MM.1S (cell line): ENCODE data around the gene INPP4B.
A peak's percentile ranks its signal among the peaks of the same experiment; 100 is the strongest.

ENCODE experiments used
- DNase-seq: peaks from one replicate; pipeline ENCODE4 v3.0.0-alpha.2; 2015
- H2AFZ ChIP-seq: fragments of 300-600 bp; sonication (generic); 2 replicates; pipeline ENCODE4 v1.6.0; 2016; ENCODE audit warnings: antibody characterized with exemption, low read length
- H3F3A ChIP-seq: fragments of 300-600 bp; sonication (generic); 2 replicates; pipeline ENCODE4 v1.6.1; 2016; ENCODE audit warnings: mild to moderate bottlenecking, antibody characterized with exemption, low read length, moderate library complexity, mixed read lengths; ENCODE audit not compliant: insufficient read depth
- H3K27ac ChIP-seq: fragments of 300-600 bp; sonication (generic); 2 replicates; pipeline ENCODE4 v1.5.1; 2016; ENCODE audit warnings: mild to moderate bottlenecking, low read length
- H3K27me3 ChIP-seq: fragments of 300-600 bp; sonication (generic); replicated peaks from 2 replicates; pipeline ENCODE4 v1.6.0; 2016; ENCODE audit warnings: low read length; ENCODE audit not compliant: insufficient read depth
- H3K36me3 ChIP-seq: fragments of 300-600 bp; sonication (generic); replicated peaks from 2 replicates; pipeline ENCODE4 v1.6.1; 2016; ENCODE audit warnings: mild to moderate bottlenecking, low read length, mixed read lengths; ENCODE audit not compliant: insufficient read depth
- H3K4me1 ChIP-seq: fragments of 300-600 bp; sonication (generic); 2 replicates; pipeline ENCODE4 v1.6.1; 2016; ENCODE audit warnings: low read length, mixed read lengths
- H3K4me2 ChIP-seq: fragments of 300-600 bp; sonication (generic); 2 replicates; pipeline ENCODE4 v1.6.0; 2016; ENCODE audit warnings: low read depth, low read length
- H3K4me3 ChIP-seq: fragments of 300-600 bp; sonication (generic); 2 replicates; pipeline ENCODE4 v1.5.1; 2016; ENCODE audit warnings: low read length, mixed read lengths
- H3K79me2 ChIP-seq: fragments of 300-600 bp; sonication (generic); 2 replicates; pipeline ENCODE4 v1.6.1; 2016; ENCODE audit warnings: mixed run types, low read length, mixed read lengths
- H3K9ac ChIP-seq: fragments of 300-600 bp; sonication (generic); 2 replicates; pipeline ENCODE4 v1.6.1; 2016; ENCODE audit warnings: low read length, mixed read lengths
- H3K9me2 ChIP-seq: fragments of 300-600 bp; sonication (generic); replicated peaks from 2 replicates; pipeline ENCODE4 v1.6.1; 2016; ENCODE audit warnings: mild to moderate bottlenecking, low read length, mixed read lengths; ENCODE audit not compliant: insufficient read depth
- H3K9me3 ChIP-seq: fragments of 300-600 bp; sonication (generic); replicated peaks from 2 replicates; pipeline ENCODE4 v1.6.1; 2016; ENCODE audit warnings: mild to moderate bottlenecking, low read length, mixed read lengths; ENCODE audit not compliant: insufficient read depth
- H4K20me1 ChIP-seq: fragments of 300-600 bp; sonication (generic); 2 replicates; pipeline ENCODE4 v1.6.1; 2016; ENCODE audit warnings: mild to moderate bottlenecking, low read length, moderate library complexity, mixed read lengths; ENCODE audit not compliant: insufficient read depth
- EZH2 ChIP-seq: fragments of 300-600 bp; sonication (generic); optimal IDR thresholded peaks from 2 replicates; pipeline ENCODE3; 2017; ENCODE audit warnings: low read depth, mild to moderate bottlenecking, antibody characterized with exemption, low read length, mixed read lengths
- EZH2phosphoT487 ChIP-seq: fragments of 300-600 bp; sonication (generic); IDR thresholded peaks from 2 replicates; pipeline ENCODE4 v1.6.1; 2018; ENCODE audit warnings: antibody characterized with exemption, low read length
- TF ChIP-seq, protein P1 (sequence below): fragments of 300-600 bp; sonication (generic); IDR thresholded peaks from 2 replicates; pipeline ENCODE4 v1.5.1; 2016; ENCODE audit warnings: antibody characterized with exemption, low read length, mixed read lengths

Gene INPP4B

DNA sequence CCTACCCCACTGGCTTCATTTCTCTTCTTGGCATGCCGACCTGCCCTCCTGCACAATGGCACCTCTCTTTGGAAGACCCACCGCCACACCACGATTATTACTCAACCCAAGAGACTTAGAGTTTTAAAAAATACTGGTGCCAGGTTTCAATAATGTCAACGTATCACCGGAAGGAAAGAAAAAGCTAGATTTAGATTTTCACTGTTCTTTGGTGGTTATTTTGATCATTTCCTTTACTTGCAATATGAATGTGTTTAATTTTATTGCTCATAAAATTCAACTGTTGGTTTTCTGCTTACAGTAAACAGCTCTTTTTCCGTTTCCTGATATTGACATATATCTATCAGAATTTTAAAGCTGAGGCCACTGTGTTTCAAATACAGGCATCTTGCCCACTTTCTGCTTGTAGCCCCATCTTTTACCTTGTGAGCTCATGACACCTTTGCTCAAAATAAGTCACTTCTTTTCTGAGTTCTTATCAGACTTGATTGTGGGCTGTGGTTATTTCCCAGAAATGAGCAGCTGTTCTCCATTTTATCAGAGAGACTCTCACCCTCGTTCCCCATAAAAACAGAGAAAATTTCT, 439.1 kb downstream of the INPP4B start:
- DNase-seq: no peak
- H3F3A ChIP-seq: no peaks in the 10 kb centered on the region
- TF ChIP-seq EZH2phosphoT487: no peak
- no peak for TF ChIP-seq EZH2
- TF ChIP-seq, protein P1, sequence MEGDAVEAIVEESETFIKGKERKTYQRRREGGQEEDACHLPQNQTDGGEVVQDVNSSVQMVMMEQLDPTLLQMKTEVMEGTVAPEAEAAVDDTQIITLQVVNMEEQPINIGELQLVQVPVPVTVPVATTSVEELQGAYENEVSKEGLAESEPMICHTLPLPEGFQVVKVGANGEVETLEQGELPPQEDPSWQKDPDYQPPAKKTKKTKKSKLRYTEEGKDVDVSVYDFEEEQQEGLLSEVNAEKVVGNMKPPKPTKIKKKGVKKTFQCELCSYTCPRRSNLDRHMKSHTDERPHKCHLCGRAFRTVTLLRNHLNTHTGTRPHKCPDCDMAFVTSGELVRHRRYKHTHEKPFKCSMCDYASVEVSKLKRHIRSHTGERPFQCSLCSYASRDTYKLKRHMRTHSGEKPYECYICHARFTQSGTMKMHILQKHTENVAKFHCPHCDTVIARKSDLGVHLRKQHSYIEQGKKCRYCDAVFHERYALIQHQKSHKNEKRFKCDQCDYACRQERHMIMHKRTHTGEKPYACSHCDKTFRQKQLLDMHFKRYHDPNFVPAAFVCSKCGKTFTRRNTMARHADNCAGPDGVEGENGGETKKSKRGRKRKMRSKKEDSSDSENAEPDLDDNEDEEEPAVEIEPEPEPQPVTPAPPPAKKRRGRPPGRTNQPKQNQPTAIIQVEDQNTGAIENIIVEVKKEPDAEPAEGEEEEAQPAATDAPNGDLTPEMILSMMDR: no peak
- no peaks in the 10 kb centered on the region for H3K36me3 ChIP-seq
- no peak overlapping the region for H3K4me2 ChIP-seq
- no peaks in the 10 kb centered on the region for H4K20me1 ChIP-seq
- H3K4me3 ChIP-seq: no peak overlapping the region
- H3K9me2 ChIP-seq: no peaks in the 10 kb centered on the region
- no peaks in the 10 kb centered on the region for H3K79me2 ChIP-seq
- H3K9ac ChIP-seq: no peak overlapping the region
- H3K9me3 ChIP-seq: no peaks in the 10 kb centered on the region
- no peak overlapping the region for H3K27ac ChIP-seq
- no peak overlapping the region for H2AFZ ChIP-seq
- H3K27me3 ChIP-seq: 0 out of 2 replicates have a peak, but pooled peaks cover 5% of the 10 kb centered on the region
- peaks cover 11% of the 10 kb centered on the region; the same call in 1 of the 2 replicates for H3K4me1 ChIP-seq

DNA sequence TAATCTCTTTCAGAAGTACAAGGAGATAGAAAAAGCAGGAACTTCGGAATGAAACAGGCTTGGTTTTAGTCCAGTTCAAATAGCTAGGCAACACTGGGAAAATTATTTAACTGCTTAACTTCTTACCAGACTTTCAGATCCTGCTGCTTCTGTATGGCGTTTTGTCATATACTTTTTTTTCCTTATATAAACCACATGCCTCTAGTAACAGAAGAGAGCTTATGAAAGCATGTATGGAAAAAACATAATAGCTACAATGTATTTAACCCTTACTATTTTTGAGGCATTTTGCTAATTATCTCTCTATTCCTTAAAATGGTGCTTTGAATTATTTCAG, 439.6 kb downstream of the INPP4B start:
- Histone ChIP-seq H2AFZ (no peak overlapping the region), H4K20me1 (no peaks in the 10 kb centered on the region), H3K4me2 (no peak overlapping the region), H3K36me3 (no peaks in the 10 kb centered on the region), H3K4me1 (peaks cover 11% of the 10 kb centered on the region; the same call in 1 of the 2 replicates), H3F3A (no peaks in the 10 kb centered on the region), H3K9ac (no peak overlapping the region), H3K9me2 (no peaks in the 10 kb centered on the region), H3K27me3 (0 out of 2 replicates have a peak, but pooled peaks cover 5% of the 10 kb centered on the region), H3K4me3 (no peak overlapping the region), H3K27ac (no peak overlapping the region), H3K79me2 (no peaks in the 10 kb centered on the region), H3K9me3 (no peaks in the 10 kb centered on the region)
- no peak for DNase-seq
- no peak for TF ChIP-seq EZH2
- no peak for TF ChIP-seq EZH2phosphoT487
- TF ChIP-seq, protein P1: no peak

DNA sequence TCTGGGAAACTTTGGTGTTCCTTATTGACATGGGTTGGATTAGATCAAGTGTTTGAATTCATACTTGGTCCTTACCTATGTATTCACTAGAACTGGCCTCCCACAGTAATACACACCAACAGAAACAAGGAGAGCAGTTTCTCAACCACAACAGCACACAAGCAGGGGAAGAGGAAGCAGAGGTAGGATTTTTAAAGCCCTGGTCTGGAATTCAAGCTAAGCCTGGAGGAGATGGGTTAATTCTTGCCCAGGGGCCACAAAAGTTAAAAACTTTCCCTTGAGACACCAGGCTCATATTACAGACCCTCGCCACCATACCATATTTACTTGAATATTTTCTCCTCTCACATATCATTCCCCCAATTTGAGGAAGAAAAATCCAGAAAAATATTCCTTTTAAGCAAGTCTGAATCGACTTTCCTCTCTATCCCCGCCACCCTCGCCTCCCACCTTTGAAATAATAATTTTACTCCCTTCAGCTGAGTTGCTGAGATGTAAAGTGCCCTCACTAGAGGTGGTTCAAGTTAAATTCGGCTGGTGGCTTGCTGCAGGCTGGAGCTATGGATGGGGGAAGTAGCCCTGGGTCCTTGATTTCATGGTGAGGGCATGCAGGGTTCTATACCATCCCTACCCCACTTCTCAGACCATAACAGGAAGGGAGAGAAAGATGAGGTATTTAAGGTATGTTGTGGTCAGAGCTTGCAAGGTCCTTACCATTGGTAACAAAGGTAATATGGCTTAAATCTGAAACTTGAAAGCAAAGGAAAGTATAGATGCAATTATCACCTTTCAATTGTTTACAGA, 440.2 kb downstream of the INPP4B start:
- H2AFZ ChIP-seq: no peak overlapping the region
- H3K79me2 ChIP-seq: no peaks in the 10 kb centered on the region
- H3K9ac ChIP-seq: no peak overlapping the region
- TF ChIP-seq, protein P1: no peak
- TF ChIP-seq EZH2phosphoT487 (no peak), EZH2 (no peak)
- peak overlapping the region; percentile 19; the same call in 1 of the 2 replicates for H3K4me3 ChIP-seq
- 0 out of 2 replicates have a peak, but pooled peaks cover 5% of the 10 kb centered on the region for H3K27me3 ChIP-seq
- no peak overlapping the region for H3K27ac ChIP-seq
- no peaks in the 10 kb centered on the region for H3K9me2 ChIP-seq
- H4K20me1 ChIP-seq: no peaks in the 10 kb centered on the region
- DNase-seq: peak; percentile 45
- peak overlapping the region; percentile 33; the same call in 1 of the 2 replicates for H3K4me2 ChIP-seq
- peaks cover 11% of the 10 kb centered on the region; the same call in 1 of the 2 replicates for H3K4me1 ChIP-seq
- no peaks in the 10 kb centered on the region for H3K9me3 ChIP-seq
- no peaks in the 10 kb centered on the region for H3F3A ChIP-seq
- H3K36me3 ChIP-seq: no peaks in the 10 kb centered on the region
